K562 (cell line): ENCODE results near the gene NOD2. TPM values are rescaled to one million over a fixed set of nuclear protein-coding genes. Genes with fewer than 3 reads are reported as not detected.
A peak's percentile ranks its signal among the peaks of the same experiment; 100 is the strongest.

Experiments
- ATAC-seq: fragments of 200-7000 bp; cut with Tn5 transposase; 3 replicates; pipeline ENCODE4 v1.9.1; 2020; ENCODE audit warnings: moderate library complexity
- BruUV-seq: library from RNA; stranded (reverse); fragments of 400-500 nt; replicated peaks from 2 replicates; lab custom pipeline; 2021; lab: Mats Ljungman, UMichigan
- CTCF ChIA-PET: fragments of 300-600 bp; formaldehyde crosslinking; extraction: SDS; loops from one replicate; lab custom pipeline; 2021; ENCODE audit warnings: low intra/inter-chr PET ratio; lab: Yijun Ruan, JAX
- POLR2A ChIA-PET: fragments of 300-600, 350-650 bp; sonication (Branson Sonifier 250); formaldehyde crosslinking; extraction: SDS; loops from one replicate; lab custom pipeline; 2021; ENCODE audit warnings: antibody characterized with exemption, inconsistent platforms; lab: Yijun Ruan, JAX
- DNase-seq, 4 experiments: peaks; one replicate each; pipeline versions ENCODE4 v3.0.0 to v3.0.0-alpha.2; 2011 to 2018; ENCODE audit warnings: low spot score in 3 of 4, mixed read lengths in 3 of 4; ENCODE audit errors: extremely low read depth in 1 of 4
- FAIRE-seq: peaks from 2 replicates; lab custom pipeline; 2011; peaks lifted over from hg19 to GRCh38; lab: Jason Lieb, UNC
- H2AFZ ChIP-seq: 2 replicates; pipeline ENCODE4 v1.6.0; 2011; ENCODE audit warnings: low read depth, low read length, control low read depth, inconsistent platforms
- H3K27ac ChIP-seq: fragments of 200-600 bp; 3 replicates; pipeline ENCODE4 v1.8.0; 2011; ENCODE audit warnings: low read depth, mild to moderate bottlenecking, control low read depth, inconsistent platforms, low read length, moderate library complexity, mixed read lengths; ENCODE audit errors: extremely low read depth
- H3K27me3 ChIP-seq, 2 experiments: fragments of 300-600 bp in 1 of 2; 2 replicates in 1 of 2; 3 replicates in 1 of 2; pipeline versions ENCODE4 v1.6.0 to v1.8.0; 2011; ENCODE audit warnings: inconsistent platforms in 2 of 2, low read length in 2 of 2, mild to moderate bottlenecking in 1 of 2, mixed read lengths in 1 of 2, moderate library complexity in 1 of 2; ENCODE audit not compliant: control insufficient read depth in 2 of 2, insufficient read depth in 2 of 2
- H3K36me3 ChIP-seq: fragments of 300-600 bp; 3 replicates; pipeline ENCODE4 v1.8.0; 2011; ENCODE audit warnings: mild to moderate bottlenecking, low read length, inconsistent platforms; ENCODE audit not compliant: control insufficient read depth, insufficient read depth
- H3K4me1 ChIP-seq, 2 experiments: fragments of 200-600 bp in 1 of 2; replicated peaks in 1 of 2; 2 replicates in 1 of 2; 3 replicates in 1 of 2; pipeline versions ENCODE4 v1.5.1 to v1.8.0; 2011; ENCODE audit warnings: inconsistent platforms in 2 of 2, low read length in 2 of 2, mild to moderate bottlenecking in 1 of 2, mixed read lengths in 1 of 2, moderate library complexity in 1 of 2; ENCODE audit not compliant: control insufficient read depth in 2 of 2, insufficient read depth in 2 of 2
- H3K4me2 ChIP-seq: 2 replicates; pipeline ENCODE4 v1.6.1; 2011; ENCODE audit warnings: low read length, control low read depth, inconsistent platforms, mixed read lengths; ENCODE audit not compliant: insufficient read depth
- H3K4me3 ChIP-seq: fragments of 200-600 bp; sonication (generic), shearing (Covaris generic); 2 replicates; pipeline ENCODE4 v1.5.1; 2016; ENCODE audit warnings: control low read depth, inconsistent platforms
- H3K79me2 ChIP-seq: fragments of 200-600 bp; 3 replicates; pipeline ENCODE4 v1.8.0; 2011; ENCODE audit warnings: low read length, inconsistent platforms; ENCODE audit not compliant: control insufficient read depth, insufficient read depth
- H3K9ac ChIP-seq, 2 experiments: 2 replicates each; pipeline versions ENCODE4 v1.6.0 to v1.6.1; 2011; ENCODE audit warnings: low read depth in 2 of 2, low read length in 2 of 2, control low read depth in 1 of 2, inconsistent platforms in 1 of 2, mild to moderate bottlenecking in 1 of 2, mixed read lengths in 1 of 2; ENCODE audit not compliant: insufficient read depth in 1 of 2
- H3K9me1 ChIP-seq: one replicate; pipeline ENCODE4 v1.6.0; 2011; ENCODE audit warnings: inconsistent platforms, mild to moderate bottlenecking, low read length, moderate library complexity; ENCODE audit not compliant: control insufficient read depth, insufficient read depth
- H3K9me3 ChIP-seq: replicated peaks from 2 replicates; pipeline ENCODE4 v1.5.1; 2011; ENCODE audit warnings: low read depth, low read length, inconsistent platforms; ENCODE audit not compliant: control insufficient read depth, insufficient read depth
- H4K20me1 ChIP-seq: replicated peaks from 2 replicates; pipeline ENCODE4 v1.6.1; 2011; ENCODE audit warnings: low read length, inconsistent platforms, mixed read lengths; ENCODE audit not compliant: control insufficient read depth, insufficient read depth
- CC2D1A ChIP-seq: fragments of 450-650 bp; IDR thresholded peaks from 2 replicates; pipeline ENCODE4 v1.6.1; 2017; ENCODE audit warnings: mild to moderate bottlenecking
- CXXC5 ChIP-seq: fragments of 250-450 bp; sonication (Bioruptor Pico); IDR thresholded peaks from 2 replicates; pipeline ENCODE4 v1.8.0; 2022; ENCODE audit warnings: inconsistent platforms, mild to moderate bottlenecking, moderate library complexity
- DACH1 ChIP-seq: fragments of 450-650 bp; IDR thresholded peaks from 2 replicates; pipeline ENCODE4 v1.6.1; 2018; ENCODE audit not compliant: partially characterized antibody
- HDAC2 ChIP-seq: fragments of 450-650 bp; IDR thresholded peaks from 2 replicates; pipeline ENCODE4 v1.6.1; 2016; ENCODE audit warnings: mild to moderate bottlenecking
- IFI16 ChIP-seq: fragments of 250-450 bp; sonication (Bioruptor Pico); IDR thresholded peaks from 2 replicates; pipeline ENCODE4 v2.1.2; 2022; ENCODE audit warnings: mild to moderate bottlenecking, inconsistent platforms
- KDM2B ChIP-seq: fragments of 250-450 bp; sonication (Bioruptor Pico); IDR thresholded peaks from 2 replicates; pipeline ENCODE4 v1.8.0; 2021; ENCODE audit warnings: mild to moderate bottlenecking, moderate library complexity
- KLF10 ChIP-seq: fragments of 250-450 bp; sonication (Bioruptor Pico); IDR thresholded peaks from 2 replicates; pipeline ENCODE4 v1.6.1; 2021; ENCODE audit warnings: matching md5 sums
- L3MBTL2 ChIP-seq: fragments of 450-650 bp; IDR thresholded peaks from 2 replicates; pipeline ENCODE4 v1.6.1; 2016; ENCODE audit warnings: mild to moderate bottlenecking, moderate library complexity
- NFIC ChIP-seq: fragments of 450-650 bp; IDR thresholded peaks from 2 replicates; pipeline ENCODE4 v1.6.1; 2017; ENCODE audit warnings: mild to moderate bottlenecking, inconsistent platforms
- POLR3G ChIP-seq: IDR thresholded peaks from 2 replicates; pipeline ENCODE4 v1.6.1; 2011; ENCODE audit not compliant: insufficient read length, insufficient replicate concordance; ENCODE audit errors: extremely low read depth
- RB1 ChIP-seq: fragments of 450-650 bp; IDR thresholded peaks from 2 replicates; pipeline ENCODE4 v1.6.1; 2017; ENCODE audit warnings: low read depth, mild to moderate bottlenecking
- WGBS: fragments of 100-300 bp; shearing (Covaris generic); methylation state at CpG from one replicate; pipeline ENCODE4 v1.1.6; 2016; ENCODE audit warnings: low coverage, mixed read lengths; ENCODE audit not compliant: insufficient coverage; ENCODE audit errors: missing lambda C conversion rate; 5-methylcytosine and 5-hydroxymethylcytosine counted together
- in situ Hi-C: fragments of 300-500 bp; cut with MboI; formaldehyde crosslinking; loops from 4 replicates; pipeline ENCODE4 v1.15.0; 2018; ENCODE audit warnings: inconsistent platforms, mixed read lengths
- intact Hi-C: fragments of 100-400 bp; cut with micrococcal nuclease; formaldehyde crosslinking; loops from 2 replicates; pipeline ENCODE4 v1.14.2; 2022
- polyA plus RNA-seq, 8 experiments: library from polyadenylated mRNA; depleted of rRNA in 4 of 8; stranded (reverse) in 5 of 8; unstranded in 3 of 8; fragments of >200 nt; fragmentation: Nextera tagmentation in 2 of 8; fragmentation: Illumina TruSeq in 1 of 8; extraction: Ambion mirVana in 2 of 8; extraction: Trizol in 1 of 8; gene quantifications; 2 replicates each; pipeline versions ENCODE4 v1.2.1 to v1.2.3, GENCODE V29; 2011 to 2014; ENCODE audit warnings: inconsistent platforms in 1 of 8, missing spikeins in 1 of 8
- total RNA-seq, 7 experiments: library from RNA; depleted of rRNA in 6 of 7; stranded (reverse); fragments of >200 nt in 6 of 7; fragmentation: Illumina TruSeq in 2 of 7; extraction: Trizol in 2 of 7; gene quantifications; 2 replicates each; pipeline versions ENCODE4 v1.2.1 to v1.2.3, GENCODE V29; 2011 to 2021; ENCODE audit warnings: low replicate concordance in 1 of 7
- TF ChIP-seq, protein P1 (sequence below): fragments of 250-450 bp; sonication (Bioruptor Pico); IDR thresholded peaks from 2 replicates; pipeline ENCODE4 v1.4.0; 2020; ENCODE audit warnings: mild to moderate bottlenecking
- TF ChIP-seq, protein P2 (sequence below), 2 experiments: fragments of 450-650 bp in 1 of 2; IDR thresholded peaks; 2 replicates each; pipeline ENCODE4 v1.6.1; 2011 to 2017; ENCODE audit warnings: low read depth in 2 of 2, antibody characterized with exemption in 1 of 2, borderline replicate concordance in 1 of 2, low read length in 1 of 2, mild to moderate bottlenecking in 1 of 2, mixed read lengths in 1 of 2; ENCODE audit not compliant: control insufficient read depth in 1 of 2
- TF ChIP-seq, protein P3 (sequence below): sonication (generic); formaldehyde crosslinking; IDR thresholded peaks from 2 replicates; pipeline ENCODE4 v1.8.1; 2023; ENCODE audit warnings: mild to moderate bottlenecking, missing genetic modification reagents
- TF ChIP-seq, protein P4 (sequence below): fragments of 250-450 bp; sonication (Bioruptor Pico); IDR thresholded peaks from 2 replicates; pipeline ENCODE4 v1.8.0; 2022; ENCODE audit warnings: inconsistent platforms

NOD2 gene
- total and polyA plus RNA-seq, 9 of the 15 experiments (the other 6 are each of a cell fraction or from before 2014, with no cell fraction given), result 0.04 TPM; not detected in 8

DNA sequence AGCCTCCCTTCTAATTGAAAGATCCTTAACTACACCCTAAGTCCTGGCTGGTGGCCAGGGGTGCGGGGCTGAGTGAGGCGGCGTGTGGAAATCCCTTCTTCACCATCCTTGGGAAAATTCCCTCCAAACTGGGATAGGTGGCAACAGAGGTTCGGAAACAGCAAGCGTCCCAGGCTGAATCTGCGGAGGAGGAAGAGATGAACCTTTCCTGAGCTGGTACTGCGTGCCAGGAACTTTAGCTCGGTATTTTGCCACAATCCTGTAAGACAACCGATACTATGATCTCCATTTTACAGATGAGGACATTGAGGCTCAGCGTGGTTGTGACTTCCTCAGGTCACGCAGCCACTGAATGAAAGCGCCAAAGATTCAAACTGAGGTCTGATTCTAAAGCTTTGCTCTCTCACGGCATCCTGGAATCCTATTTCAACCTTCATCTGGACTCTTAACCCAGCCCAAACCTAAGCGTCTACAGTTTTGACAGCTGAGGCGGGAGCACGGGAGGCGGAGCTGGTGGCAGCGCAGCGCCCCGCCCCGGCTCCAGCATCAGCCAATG lies 47.9 kb downstream of the NOD2 start:
- H3K9me1 ChIP-seq, result no peaks in the 10 kb centered on the region
- peak overlapping the region; percentile 89 for H3K4me2 ChIP-seq
- H3K27ac ChIP-seq, result no peak overlapping the region
- peaks cover 5 to 11% of the 10 kb centered on the region in 2 experiments; a peak in 3 of 5 replicates for H3K4me1 ChIP-seq
- H3K79me2 ChIP-seq, result no peaks in the 10 kb centered on the region
- FAIRE-seq (no peak), DNase-seq (no peak), ATAC-seq (no peak)
- in situ Hi-C loops (no loop called here), intact Hi-C loops (no loop called here)
- peaks cover 7 to 16% of the 10 kb centered on the region in 2 experiments; a peak in 3 of 5 replicates for H3K27me3 ChIP-seq
- H3K9ac ChIP-seq, result peak overlapping the region; percentile 45 to 79; a peak in 2 of 4 replicates
- peak overlapping the region; percentile 98 for H2AFZ ChIP-seq
- H3K9me3 ChIP-seq, result no peaks in the 10 kb centered on the region
- BruUV-seq, result no TSS peak
- H3K4me3 ChIP-seq, result peak overlapping the region; percentile 40
- 2% methylated on average over 20 of the region's 21 CpGs for WGBS
- POLR2A ChIA-PET, result interaction anchor here (0.6 kb wide), 1 partner anchor 43 kb away, joined by 4 read pairs; no protein-coding TSS in a partner anchor
- CTCF ChIA-PET, result no interaction called here
- H4K20me1 ChIP-seq, result no peaks in the 10 kb centered on the region; the same call in 1 of the 2 replicates
- H3K36me3 ChIP-seq, result no peaks in the 10 kb centered on the region
- TF ChIP-seq, protein P1, sequence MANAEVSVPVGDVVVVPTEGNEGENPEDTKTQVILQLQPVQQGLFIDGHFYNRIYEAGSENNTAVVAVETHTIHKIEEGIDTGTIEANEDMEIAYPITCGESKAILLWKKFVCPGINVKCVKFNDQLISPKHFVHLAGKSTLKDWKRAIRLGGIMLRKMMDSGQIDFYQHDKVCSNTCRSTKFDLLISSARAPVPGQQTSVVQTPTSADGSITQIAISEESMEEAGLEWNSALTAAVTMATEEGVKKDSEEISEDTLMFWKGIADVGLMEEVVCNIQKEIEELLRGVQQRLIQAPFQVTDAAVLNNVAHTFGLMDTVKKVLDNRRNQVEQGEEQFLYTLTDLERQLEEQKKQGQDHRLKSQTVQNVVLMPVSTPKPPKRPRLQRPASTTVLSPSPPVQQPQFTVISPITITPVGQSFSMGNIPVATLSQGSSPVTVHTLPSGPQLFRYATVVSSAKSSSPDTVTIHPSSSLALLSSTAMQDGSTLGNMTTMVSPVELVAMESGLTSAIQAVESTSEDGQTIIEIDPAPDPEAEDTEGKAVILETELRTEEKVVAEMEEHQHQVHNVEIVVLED (CRISPR knock-in tag), result no peak
- no peak for TF ChIP-seq KDM2B (CRISPR knock-in tag)
- TF ChIP-seq NFIC, result peak; percentile 61
- peak; percentile 30 for TF ChIP-seq DACH1
- no peak for TF ChIP-seq RB1
- 0 out of 2 replicates have a peak, but pooled peaks have one; percentile 18 for TF ChIP-seq L3MBTL2
- no peak for TF ChIP-seq CXXC5 (CRISPR knock-in tag)
- TF ChIP-seq POLR3G, result no peak
- TF ChIP-seq KLF10 (CRISPR knock-in tag), result no peak
- TF ChIP-seq, protein P2, sequence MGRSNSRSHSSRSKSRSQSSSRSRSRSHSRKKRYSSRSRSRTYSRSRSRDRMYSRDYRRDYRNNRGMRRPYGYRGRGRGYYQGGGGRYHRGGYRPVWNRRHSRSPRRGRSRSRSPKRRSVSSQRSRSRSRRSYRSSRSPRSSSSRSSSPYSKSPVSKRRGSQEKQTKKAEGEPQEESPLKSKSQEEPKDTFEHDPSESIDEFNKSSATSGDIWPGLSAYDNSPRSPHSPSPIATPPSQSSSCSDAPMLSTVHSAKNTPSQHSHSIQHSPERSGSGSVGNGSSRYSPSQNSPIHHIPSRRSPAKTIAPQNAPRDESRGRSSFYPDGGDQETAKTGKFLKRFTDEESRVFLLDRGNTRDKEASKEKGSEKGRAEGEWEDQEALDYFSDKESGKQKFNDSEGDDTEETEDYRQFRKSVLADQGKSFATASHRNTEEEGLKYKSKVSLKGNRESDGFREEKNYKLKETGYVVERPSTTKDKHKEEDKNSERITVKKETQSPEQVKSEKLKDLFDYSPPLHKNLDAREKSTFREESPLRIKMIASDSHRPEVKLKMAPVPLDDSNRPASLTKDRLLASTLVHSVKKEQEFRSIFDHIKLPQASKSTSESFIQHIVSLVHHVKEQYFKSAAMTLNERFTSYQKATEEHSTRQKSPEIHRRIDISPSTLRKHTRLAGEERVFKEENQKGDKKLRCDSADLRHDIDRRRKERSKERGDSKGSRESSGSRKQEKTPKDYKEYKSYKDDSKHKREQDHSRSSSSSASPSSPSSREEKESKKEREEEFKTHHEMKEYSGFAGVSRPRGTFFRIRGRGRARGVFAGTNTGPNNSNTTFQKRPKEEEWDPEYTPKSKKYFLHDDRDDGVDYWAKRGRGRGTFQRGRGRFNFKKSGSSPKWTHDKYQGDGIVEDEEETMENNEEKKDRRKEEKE (IDR thresholded peaks at IDR 0.05; ENCODE audit: borderline replicate concordance in 1 of 2, control insufficient read depth in 1 of 2, low read depth in 2 of 2, low read length in 1 of 2), result no peak
- TF ChIP-seq IFI16, result no peak
- TF ChIP-seq, protein P3, sequence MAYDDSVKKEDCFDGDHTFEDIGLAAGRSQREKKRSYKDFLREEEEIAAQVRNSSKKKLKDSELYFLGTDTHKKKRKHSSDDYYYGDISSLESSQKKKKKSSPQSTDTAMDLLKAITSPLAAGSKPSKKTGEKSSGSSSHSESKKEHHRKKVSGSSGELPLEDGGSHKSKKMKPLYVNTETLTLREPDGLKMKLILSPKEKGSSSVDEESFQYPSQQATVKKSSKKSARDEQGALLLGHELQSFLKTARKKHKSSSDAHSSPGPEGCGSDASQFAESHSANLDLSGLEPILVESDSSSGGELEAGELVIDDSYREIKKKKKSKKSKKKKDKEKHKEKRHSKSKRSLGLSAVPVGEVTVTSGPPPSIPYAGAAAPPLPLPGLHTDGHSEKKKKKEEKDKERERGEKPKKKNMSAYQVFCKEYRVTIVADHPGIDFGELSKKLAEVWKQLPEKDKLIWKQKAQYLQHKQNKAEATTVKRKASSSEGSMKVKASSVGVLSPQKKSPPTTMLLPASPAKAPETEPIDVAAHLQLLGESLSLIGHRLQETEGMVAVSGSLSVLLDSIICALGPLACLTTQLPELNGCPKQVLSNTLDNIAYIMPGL (CRISPR knock-in tag), result no peak
- TF ChIP-seq, protein P4, sequence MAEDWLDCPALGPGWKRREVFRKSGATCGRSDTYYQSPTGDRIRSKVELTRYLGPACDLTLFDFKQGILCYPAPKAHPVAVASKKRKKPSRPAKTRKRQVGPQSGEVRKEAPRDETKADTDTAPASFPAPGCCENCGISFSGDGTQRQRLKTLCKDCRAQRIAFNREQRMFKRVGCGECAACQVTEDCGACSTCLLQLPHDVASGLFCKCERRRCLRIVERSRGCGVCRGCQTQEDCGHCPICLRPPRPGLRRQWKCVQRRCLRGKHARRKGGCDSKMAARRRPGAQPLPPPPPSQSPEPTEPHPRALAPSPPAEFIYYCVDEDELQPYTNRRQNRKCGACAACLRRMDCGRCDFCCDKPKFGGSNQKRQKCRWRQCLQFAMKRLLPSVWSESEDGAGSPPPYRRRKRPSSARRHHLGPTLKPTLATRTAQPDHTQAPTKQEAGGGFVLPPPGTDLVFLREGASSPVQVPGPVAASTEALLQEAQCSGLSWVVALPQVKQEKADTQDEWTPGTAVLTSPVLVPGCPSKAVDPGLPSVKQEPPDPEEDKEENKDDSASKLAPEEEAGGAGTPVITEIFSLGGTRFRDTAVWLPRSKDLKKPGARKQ, result no peak
- TF ChIP-seq HDAC2, result peak; percentile 85
- TF ChIP-seq CC2D1A, result no peak
